ENCODE data around the gene CACNA1C.

CACNA1C gene

GRCh38 chr12:2439332-2440100 is 386.7 kb downstream of the CACNA1C start:
- no peak for DNase-seq

GRCh38 chr12:2443776-2444175 is 391.0 kb downstream of the CACNA1C start:
- no peak for DNase-seq

- no peak for DNase-seq
Measured at GRCh38 chr12:2445968-2446367, 393.2 kb downstream of the CACNA1C start.

GRCh38 chr12:2447861-2448260 is 395.1 kb downstream of the CACNA1C start:
- DNase-seq: no peak

- DNase-seq: no peak
Measured at GRCh38 chr12:2449586-2449985, 396.8 kb downstream of the CACNA1C start.

GRCh38 chr12:2450553-2450952 is 397.8 kb downstream of the CACNA1C start:
- no peak for DNase-seq

- no peak for DNase-seq
Measured at GRCh38 chr12:2451025-2451424, 398.2 kb downstream of the CACNA1C start.

- no peak for DNase-seq
Measured at GRCh38 chr12:2451497-2451896, 398.7 kb downstream of the CACNA1C start.

- no peak for DNase-seq
Measured at GRCh38 chr12:2453076-2453760, 400.4 kb downstream of the CACNA1C start.

GRCh38 chr12:2453761-2454090 is 400.9 kb downstream of the CACNA1C start:
- DNase-seq: no peak

- DNase-seq: no peak
Measured at GRCh38 chr12:2454601-2455177, 401.9 kb downstream of the CACNA1C start.

GRCh38 chr12:2455410-2455809 is 402.6 kb downstream of the CACNA1C start:
- DNase-seq: no peak

- DNase-seq: no peak
Measured at GRCh38 chr12:2456122-2456812, 403.5 kb downstream of the CACNA1C start.

GRCh38 chr12:2456813-2457186 is 404.0 kb downstream of the CACNA1C start:
- DNase-seq: no peak

- no peak for DNase-seq
Measured at GRCh38 chr12:2457215-2457932, 404.6 kb downstream of the CACNA1C start.

- DNase-seq: no peak
Measured at GRCh38 chr12:2457933-2458414, 405.2 kb downstream of the CACNA1C start.

- no peak for DNase-seq
Measured at GRCh38 chr12:2460051-2460670, 407.4 kb downstream of the CACNA1C start.

- no peak for DNase-seq
Measured at GRCh38 chr12:2461046-2461445, 408.3 kb downstream of the CACNA1C start.

GRCh38 chr12:2461645-2462044 is 408.9 kb downstream of the CACNA1C start:
- DNase-seq: no peak

GRCh38 chr12:2462087-2462486 is 409.3 kb downstream of the CACNA1C start:
- DNase-seq: no peak

GRCh38 chr12:2463719-2464118 is 410.9 kb downstream of the CACNA1C start:
- DNase-seq: no peak

GRCh38 chr12:2465681-2466080 is 412.9 kb downstream of the CACNA1C start:
- no peak for DNase-seq

Data from activated CD8-positive, alpha-beta memory T cell treated with anti-CD3 and anti-CD28 coated beads, Interleukin-2, amount 50 U/mL, for 48 hours (primary cell).